HG03378 (cell line): Measurements from ENCODE around the gene DPM1.
"Not testable (repeated sequence)": the region's sequence is repeated elsewhere in the genome, so short reads cannot be mapped to it uniquely, and the experiment has no call there.

Experiments used
- ATAC-seq: cut with Tn5 transposase; IDR thresholded peaks from one replicate; pipeline ENCODE4 v1.9.1; 2021; ENCODE audit warnings: mild to moderate bottlenecking, moderate library complexity; ENCODE audit not compliant: unreplicated experiment

DPM1 gene

DNA sequence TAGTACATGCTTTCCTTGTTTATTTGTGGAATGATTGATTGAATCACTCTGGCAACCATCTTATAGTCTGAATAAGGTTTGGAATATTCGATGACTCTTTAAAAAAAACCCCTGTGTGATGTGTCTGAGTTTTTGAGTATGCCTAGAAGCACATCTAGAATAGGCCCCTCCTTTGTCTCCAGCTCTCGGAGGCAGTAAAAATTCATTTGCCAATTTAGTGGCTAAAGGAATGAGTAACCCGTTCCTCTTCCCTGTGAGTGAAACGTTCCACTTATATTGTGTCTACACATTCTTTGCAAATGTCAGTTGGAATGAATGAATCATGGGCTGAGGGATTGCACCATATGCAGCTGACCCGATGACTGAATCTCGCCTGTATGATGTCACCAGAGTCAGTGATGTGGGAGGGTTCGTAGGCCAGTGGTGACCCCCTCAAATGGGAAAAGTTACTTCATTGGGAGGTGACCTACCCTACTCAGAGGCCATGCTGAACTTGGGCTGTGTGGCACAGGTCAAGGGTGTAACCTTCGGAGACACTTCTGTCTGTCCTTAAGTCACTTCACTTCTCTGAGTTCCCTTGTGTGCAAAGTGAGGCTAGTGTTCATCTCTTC, 21.8 kb upstream of the DPM1 start:
- no peak for ATAC-seq

DNA sequence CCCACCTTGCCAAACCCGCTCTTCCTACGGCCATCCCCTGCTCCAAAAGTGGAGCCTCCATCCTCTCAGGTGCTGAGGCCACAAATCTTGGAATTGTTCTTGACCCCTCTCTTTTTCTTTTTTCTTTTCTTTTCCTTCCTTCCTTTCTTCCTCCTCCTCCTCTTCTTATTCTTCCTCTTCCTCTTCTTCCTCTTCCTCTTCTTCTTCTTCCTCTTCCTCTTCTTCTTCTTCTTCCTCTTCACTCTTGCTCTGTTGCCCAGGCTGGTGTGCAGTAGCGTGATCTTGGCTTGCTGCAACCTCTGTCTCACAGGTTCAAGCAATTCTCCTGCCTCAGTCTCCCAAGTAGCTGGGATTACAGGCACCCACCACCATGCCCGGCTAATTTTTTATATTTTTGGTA, 20.2 kb upstream of the DPM1 start:
- ATAC-seq: not testable (repeated sequence)

DNA sequence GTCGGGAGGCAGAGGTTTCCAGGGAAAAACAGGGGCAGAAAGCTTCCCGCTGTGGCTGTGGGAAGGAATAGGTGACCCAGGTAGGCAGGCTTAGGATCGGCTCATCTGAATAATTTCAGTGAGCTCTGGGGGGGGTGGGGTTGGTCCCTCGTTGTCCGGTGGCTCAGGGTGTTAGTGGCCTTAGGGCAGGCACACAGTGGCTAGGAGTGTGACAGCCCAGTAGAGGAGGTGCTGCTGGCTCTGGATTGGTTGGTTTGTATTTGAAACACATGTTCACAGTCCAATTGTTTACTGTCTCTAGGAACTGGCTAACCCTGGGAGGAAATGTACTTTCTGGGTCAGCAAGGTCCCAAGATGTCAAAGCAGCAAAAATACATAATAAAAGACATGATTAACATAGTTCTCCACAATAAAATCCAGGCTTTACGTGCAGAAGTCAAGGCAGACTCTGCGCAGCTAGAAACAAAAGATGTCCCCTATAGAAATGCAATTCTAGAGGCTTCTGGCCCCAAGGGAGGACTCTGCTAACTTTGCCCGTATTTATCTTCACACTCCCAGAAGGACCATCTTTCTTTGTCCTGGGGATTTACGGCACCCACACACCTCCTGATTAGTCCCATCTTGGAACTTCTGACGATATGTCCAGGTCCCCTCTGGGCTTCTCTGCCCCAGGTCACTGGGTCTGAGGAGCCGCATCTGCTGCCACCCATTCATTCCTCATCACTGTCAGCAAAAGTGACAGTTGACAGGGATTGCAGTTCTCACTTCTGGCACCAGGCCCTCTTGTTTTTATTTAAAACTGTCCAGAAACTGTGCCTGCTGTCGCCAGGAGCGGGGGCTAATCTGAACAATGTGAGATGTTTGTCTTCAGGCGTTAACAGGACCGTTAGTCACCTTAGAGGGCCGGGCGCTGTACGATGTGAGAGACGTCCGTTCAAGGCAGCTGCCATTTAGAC, 19.0 kb upstream of the DPM1 start:
- no peak for ATAC-seq

DNA sequence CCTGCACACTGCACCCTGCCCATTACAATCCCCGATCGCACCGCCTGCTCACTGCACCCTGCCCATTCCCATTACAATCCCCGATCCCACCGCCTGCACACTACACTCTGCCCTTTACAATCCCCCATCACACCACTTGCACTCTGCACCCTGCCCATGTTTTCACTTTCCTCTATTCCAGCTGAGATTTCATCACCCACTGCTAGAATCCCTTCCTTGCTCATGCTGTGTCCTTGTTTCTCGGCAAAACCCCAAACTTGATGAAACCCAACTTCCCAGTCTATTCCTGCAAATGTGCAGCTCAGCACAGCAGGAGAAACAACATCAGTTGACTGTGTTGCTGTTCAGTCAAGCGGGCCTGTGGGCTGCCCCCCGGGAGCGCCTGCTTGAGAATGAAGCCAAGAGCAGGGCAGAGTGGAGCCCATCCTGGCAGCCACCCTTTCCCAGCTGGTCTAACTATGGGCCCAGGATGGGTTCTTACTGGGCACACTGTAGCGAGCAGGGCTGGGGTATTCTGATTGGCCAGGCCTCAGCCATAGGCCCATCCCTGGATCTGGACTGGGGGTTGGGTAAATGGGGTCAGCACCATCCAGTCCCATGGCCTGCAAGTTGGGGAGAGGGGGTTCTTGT, 17.5 kb upstream of the DPM1 start:
- no peak for ATAC-seq

DNA sequence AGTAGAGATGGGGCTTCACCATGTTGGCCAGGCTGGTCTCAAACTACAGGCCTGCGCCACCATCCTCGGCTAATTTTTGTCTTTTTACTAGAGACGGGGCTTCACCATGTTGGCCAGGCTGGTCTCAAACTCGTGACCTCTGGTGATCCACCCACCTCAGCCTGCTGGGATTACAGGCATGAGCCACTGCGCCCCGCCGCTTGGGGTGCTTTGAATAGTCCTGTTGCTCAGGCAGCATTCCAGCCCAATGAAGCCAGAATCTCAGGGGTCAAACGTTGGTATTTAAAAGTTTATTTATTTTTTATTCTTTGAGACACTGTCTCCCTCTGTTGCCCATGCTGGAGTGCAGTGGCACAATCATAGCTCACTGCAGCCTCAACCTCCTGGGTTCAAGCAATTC, 11.6 kb upstream of the DPM1 start:
- ATAC-seq: no peak

DNA sequence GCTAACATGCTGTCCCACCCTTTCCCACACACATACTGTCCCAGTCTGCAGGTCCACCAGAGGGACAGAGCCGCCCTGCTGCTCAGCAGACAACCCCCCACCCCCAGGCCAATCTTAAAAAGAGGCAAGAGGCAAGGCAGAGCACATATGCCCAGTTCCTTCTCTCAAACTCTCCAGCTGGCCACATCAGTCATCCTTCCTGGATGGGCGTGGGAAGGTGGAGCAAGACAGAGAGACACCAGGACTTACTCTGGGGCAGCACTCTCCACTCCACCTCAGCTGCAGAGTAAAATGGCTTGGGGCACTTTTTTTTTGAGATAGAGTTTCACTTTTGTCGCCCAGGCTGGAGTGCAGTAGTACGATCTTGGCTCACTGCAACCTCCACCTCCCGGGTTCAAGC, 11.1 kb upstream of the DPM1 start:
- ATAC-seq: no peak

DNA sequence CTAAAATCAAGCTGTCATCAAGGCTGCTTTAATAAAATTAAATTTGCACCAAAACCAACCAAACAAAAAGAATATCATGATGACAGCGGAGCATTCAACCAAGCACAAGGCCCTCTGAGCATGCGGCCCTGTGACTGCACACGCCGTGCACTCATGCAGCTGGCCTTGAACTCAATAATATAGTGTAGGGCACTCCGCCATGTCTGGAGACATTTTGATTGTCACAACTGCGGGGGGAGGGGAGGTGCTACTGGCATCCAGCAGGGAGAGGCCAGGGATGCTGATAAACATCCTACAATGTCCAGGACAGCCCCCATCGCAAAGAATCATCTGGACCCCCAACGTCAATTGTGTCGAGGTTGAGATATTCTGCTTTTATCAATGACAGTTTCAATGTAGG, 10.0 kb upstream of the DPM1 start:
- no peak for ATAC-seq

DNA sequence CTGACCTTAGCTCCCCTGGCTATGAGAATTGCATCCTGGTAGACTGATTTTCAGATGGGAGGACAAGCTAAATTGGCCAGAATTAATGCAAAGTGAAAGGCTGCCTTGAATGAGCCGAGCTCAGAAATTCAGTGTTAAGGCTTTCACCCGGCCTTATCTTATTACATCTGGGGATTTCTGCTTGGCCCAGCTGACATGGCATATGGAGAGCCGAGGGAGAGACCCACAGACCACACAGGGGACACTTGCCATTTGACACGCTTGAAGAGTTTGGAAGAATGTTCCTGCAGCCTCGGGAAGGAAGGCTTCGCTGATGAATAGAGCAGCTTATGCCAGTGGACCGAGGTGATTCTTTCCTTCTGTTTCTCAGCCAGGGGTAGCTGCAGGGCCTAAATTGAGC, 9.3 kb upstream of the DPM1 start:
- no peak for ATAC-seq

DNA sequence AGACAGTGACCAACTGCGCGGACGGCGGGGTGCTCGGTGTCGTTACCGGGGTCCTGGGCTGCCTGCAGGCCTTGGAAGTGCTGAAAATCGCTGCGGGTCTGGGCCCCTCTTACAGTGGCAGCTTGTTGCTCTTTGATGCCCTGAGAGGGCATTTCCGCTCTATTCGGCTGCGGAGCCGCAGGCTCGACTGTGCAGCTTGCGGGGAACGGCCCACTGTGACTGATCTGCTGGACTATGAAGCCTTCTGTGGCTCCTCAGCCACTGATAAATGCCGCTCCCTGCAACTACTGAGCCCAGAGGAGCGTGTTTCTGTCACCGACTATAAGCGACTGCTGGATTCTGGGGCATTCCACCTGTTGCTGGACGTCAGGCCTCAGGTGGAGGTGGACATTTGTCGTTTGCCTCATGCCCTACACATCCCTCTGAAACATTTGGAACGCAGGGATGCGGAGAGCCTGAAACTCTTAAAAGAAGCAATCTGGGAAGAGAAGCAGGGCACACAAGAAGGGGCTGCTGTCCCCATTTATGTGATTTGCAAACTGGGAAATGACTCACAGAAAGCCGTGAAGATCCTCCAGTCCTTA, 1.3 kb upstream of the DPM1 start:
- ATAC-seq: no peak

DNA sequence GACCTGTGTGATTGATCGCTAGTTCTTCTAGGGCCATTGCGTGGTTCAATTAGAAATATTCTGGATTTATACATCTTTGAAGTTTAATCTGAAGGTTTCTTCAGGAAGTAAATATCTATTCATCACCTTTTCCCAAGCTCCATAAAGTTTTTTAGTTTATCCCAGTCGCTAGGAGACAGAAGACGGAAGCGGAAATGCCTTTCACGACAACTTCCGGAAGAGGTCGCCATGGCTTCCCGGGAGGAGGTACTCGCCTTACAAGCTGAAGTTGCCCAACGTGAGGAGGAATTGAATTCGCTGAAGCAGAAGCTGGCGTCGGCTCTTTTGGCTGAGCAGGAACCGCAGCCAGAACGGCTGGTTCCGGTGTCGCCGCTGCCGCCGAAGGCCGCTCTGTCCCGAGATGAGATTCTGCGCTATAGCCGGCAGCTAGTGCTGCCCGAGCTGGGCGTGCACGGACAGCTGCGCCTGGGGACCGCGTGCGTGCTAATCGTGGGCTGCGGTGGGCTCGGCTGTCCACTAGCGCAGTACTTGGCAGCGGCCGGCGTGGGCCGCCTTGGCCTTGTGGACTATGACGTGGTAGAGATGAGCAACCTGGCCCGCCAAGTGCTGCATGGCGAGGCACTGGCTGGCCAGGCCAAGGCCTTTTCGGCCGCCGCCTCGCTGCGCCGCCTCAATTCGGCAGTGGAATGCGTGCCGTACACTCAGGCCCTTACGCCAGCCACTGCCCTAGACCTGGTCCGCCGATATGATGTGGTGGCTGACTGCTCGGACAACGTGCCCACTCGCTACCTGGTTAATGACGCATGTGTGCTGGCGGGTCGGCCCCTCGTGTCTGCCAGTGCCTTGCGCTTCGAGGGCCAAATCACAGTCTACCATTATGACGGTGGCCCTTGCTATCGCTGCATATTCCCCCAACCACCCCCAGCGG, 547 bp upstream of the DPM1 start, which contains the start of gene MOCS3:
TSS of gene MOCS3 (plus strand) at position 204 of the 928 bp plus-strand sequence. CDS start at position 229, 25 bp downstream.
- peak; percentile 78 for ATAC-seq

DNA sequence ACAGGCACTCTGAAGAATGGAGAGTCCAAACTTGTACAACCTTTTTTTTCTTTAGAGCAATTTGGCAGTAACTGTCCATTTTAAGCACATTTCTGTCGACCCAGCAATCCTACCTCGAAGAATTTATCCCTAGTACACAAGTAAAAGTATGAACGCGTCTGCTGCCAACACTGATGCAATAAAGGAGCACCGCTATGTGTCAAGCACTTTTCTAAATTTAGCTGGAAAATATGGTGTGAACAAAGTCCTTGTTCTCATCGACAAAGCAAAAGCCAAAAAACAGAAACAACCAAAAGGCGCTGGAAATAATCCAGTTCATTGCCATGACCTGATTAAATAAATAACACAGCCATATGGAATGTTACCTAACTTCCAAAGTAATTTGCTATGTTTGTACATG, 1.1 kb downstream of the DPM1 start:
- ATAC-seq: no peak

DNA sequence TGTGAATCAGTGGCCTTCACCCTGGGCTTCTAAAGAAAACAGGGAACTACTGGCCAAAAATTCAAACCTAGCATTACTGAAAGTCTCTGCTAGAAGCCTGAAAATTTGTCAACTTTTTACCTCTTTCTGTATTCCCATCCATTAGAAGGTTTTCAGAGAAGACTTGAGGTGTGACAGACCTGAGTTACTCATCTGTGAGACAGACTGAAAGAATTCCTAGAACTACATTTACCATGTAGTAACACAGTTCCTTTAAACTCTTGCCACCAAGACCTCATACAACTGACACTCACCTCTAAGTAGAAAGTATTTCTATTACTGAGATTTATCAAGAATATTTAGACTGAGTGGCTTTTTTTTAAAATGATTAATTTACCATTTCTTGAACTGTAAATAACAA, 4.5 kb downstream of the DPM1 start:
- ATAC-seq: no peak

DNA sequence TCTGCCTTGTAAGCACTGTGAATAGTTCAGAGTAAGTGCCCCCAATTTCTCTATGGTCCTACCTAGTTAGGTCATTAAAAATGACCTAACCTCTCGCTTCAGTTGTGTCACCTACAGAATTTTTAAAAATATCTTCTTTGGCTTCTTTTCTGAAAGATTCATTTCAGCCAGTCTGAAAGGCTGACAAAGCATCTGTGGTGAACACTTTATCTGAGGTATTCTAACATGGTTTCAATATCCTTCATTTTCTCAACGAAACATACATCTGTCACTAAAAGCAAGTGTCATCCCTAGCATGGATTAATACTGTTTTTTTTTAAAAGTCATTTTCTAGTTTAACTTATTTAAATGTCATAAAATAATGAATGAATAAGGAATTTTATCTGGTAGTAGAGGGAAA, 5.1 kb downstream of the DPM1 start:
- ATAC-seq: no peak

DNA sequence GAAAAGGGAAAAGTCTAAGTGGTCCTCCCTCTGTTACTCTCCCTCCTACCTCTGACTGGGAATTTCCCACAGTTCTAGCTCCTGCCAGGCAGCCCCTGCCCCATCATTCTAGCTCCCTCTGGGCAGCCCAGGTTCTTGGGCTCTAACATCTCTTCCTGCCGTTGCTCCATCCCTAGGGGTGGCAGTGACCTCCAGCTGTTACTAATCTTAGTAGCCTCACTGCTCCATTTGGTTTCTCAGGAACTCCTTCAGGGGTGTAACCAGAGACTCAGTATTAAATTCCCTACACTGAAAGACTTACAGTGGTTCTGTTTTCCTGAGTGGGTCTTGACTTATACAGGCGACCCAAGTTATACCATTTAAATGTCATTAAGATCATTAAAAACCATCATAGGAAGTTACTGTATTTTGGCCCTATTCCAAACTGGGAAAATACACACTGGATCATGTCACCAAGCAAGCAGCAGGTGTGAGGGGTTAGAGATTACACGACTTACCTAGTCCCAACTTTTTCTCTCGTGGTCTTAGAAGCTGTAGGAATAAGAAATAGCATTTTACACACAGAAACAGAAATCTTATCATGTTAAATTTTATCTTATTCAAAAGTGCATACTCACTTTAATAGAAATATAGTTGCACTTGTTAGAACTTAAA, 10.1 kb downstream of the DPM1 start:
- ATAC-seq: no peak

DNA sequence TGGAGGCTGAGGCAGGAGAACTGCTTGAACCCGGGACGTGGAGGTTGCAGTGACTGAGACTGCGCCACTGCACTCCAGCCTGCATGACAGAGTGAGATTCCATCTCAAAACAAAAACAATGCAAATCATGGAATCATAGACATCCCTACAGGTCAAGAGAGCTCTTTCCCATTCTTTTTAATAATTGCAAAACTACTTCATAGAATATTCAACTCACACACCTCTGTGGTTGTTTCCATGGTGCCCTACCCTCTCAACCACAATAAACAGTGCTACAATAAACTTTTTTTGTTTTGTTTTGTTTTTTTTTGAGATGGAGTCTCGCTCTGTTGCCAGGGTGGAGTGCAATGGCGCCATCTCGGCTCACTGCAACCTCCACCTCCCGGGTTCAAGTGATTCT, 15.3 kb downstream of the DPM1 start:
- no peak for ATAC-seq

DNA sequence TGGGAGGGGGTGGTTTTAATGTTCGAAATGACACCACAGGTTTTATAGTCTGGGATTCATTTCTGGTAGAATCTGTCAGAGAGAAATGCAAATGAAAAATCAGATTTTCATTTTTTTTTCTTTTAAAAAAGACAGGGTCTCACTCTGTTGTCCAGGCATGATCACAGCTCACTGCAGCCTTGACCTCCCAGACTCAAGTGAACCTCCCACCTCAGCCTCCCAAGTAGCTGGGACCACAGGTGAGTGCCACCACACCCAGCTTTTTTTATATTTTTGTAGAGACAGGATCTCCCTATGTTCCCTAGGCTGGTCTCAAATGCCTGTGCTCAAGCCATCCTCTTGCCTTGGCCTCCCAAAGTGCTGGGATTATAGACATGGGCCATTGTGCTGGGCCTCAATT, 24.7 kb downstream of the DPM1 start:
- no peak for ATAC-seq

DNA sequence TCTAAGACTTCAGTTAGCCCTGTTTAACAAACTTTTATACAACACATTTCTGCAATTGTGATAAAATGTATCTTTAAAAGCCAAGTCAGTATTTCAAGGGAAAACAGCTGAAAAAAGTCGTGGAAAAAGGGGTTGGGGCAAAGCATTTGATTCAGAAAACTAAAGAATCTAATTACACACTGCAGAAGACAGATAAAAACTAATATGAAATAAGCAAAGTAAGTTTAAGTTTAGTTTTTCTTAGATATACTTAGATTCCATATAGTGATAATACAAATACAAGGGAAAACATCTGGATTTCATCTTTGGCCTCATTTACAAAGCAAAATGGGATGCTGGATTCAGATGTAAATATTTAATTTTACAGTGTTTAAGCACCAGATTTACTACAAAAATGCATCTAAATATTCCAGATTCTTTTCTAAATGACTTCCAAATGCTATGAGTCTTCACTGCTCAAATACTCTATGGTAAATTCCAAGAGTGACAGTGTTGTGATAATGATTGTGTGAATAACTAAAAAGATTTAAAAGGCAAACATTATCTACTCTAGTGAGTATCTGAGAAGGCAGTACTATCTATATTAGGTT, 25.5 kb downstream of the DPM1 start:
- no peak for ATAC-seq

DNA sequence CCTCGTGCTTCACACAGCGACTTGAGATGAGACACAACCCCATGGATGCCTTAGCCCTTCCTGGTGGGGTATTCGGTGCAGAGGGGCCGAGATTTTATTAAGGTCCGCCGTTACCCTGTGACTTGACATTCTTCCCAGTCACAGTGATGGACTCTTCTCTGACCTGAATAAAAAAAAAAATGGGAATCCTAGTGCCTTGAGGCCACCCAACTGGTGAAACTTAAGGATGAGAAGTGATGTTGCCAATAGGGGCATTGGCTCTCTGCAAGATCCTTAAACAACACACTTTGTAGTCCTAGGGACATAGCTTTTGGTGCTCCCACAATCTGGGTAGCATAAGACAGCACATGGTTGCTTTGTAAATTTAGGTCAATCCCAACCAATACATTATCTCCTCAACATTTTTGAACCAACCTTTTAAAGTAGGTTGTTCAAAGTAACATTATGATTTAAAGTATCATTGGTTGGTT, 26.3 kb downstream of the DPM1 start:
- no peak for ATAC-seq

DNA sequence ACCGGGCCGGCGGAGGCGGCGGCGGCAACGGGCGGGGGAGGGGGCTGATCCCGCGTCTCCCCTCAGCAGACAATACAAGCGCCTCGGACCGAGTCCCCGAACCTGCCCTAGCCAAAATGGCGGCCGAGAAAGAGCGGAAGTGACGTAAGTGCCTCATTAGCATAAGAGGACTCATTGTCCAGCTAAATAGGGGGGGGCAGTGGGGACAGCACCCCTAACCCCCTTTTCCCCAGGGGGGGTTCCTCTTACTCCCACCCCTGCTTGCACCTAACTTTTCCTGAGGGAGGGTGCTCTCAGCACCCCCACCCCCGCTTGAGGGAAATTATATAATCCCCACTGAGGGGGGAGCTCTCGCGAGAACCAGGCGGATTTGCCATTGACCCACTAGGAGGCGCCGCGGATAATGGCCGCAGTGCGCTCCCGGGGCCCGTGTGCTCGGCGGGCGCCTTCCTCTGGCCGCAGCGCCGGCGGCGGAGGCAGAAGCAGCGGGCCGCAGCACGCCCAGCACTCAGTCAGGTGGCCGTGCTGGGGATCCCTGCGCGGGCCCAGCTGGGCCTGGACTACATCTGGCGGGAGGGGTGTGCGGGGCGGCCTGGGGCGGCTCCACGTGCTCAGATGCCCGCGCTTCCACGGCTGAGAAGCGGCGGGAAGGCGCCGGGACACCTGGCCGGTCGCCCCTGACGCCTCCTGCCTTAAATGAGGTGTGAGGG, 26.9 kb downstream of the DPM1 start, which contains the start of gene ADNP:
TSS of gene ADNP (minus strand) at position 132 of the 710 bp plus-strand sequence. CDS start 27,441 bp downstream, outside the sequence.
- peak; percentile 60 for ATAC-seq
